PFSK-1 (cell line): ENCODE results near the gene TMEM54.

Experiments
- POLR2AphosphoS5 ChIP-seq: IDR thresholded peaks from 2 replicates; pipeline ENCODE4 v1.6.1; 2012; ENCODE audit warnings: low read depth, mild to moderate bottlenecking, control low read depth, low read length, moderate library complexity
- TF ChIP-seq, protein P1 (sequence below), 2 experiments: IDR thresholded peaks; 2 replicates each; pipeline versions ENCODE4 v1.6.1 to v1.8.0; 2011 to 2012; ENCODE audit warnings: low read depth in 2 of 2, low read length in 2 of 2, control low read depth in 1 of 2, inconsistent platforms in 1 of 2, mild to moderate bottlenecking in 1 of 2, moderate library complexity in 1 of 2; ENCODE audit not compliant: insufficient read depth in 1 of 2

DNA sequence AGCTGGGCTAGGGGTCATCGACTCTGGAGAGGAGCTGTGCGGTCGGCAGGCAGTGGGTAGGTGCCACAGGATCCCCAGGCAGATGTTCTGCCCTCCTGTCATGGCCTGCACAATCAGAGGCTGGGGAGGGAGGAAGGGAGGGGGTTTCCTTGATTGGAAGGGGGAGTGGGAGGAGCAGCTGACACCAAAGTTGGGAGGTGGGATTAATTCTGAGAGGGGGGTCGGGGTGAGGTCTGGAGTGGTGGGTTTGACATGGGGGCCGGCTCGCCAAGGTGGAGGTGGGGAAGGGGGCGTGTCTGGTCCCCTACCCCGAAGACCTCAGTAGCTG lies 15.5 kb downstream of the TMEM54 start:
- TF ChIP-seq POLR2AphosphoS5 = no peak
- TF ChIP-seq, protein P1, sequence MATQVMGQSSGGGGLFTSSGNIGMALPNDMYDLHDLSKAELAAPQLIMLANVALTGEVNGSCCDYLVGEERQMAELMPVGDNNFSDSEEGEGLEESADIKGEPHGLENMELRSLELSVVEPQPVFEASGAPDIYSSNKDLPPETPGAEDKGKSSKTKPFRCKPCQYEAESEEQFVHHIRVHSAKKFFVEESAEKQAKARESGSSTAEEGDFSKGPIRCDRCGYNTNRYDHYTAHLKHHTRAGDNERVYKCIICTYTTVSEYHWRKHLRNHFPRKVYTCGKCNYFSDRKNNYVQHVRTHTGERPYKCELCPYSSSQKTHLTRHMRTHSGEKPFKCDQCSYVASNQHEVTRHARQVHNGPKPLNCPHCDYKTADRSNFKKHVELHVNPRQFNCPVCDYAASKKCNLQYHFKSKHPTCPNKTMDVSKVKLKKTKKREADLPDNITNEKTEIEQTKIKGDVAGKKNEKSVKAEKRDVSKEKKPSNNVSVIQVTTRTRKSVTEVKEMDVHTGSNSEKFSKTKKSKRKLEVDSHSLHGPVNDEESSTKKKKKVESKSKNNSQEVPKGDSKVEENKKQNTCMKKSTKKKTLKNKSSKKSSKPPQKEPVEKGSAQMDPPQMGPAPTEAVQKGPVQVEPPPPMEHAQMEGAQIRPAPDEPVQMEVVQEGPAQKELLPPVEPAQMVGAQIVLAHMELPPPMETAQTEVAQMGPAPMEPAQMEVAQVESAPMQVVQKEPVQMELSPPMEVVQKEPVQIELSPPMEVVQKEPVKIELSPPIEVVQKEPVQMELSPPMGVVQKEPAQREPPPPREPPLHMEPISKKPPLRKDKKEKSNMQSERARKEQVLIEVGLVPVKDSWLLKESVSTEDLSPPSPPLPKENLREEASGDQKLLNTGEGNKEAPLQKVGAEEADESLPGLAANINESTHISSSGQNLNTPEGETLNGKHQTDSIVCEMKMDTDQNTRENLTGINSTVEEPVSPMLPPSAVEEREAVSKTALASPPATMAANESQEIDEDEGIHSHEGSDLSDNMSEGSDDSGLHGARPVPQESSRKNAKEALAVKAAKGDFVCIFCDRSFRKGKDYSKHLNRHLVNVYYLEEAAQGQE (IDR thresholded peaks at IDR 0.05; ENCODE audit: insufficient read depth in 1 of 2, low read depth in 2 of 2, low read length in 2 of 2) = peak in 1 of 2 experiments; percentile 24; a peak in 1 of 4 replicates
